GM12891 (cell line): ENCODE measurements around the gene MTCL1.

Experiments
- DNase-seq: peaks from one replicate; pipeline ENCODE4 v3.0.0; 2011; ENCODE audit warnings: low spot score; ENCODE audit not compliant: insufficient read length
- FAIRE-seq: peaks from 2 replicates; lab custom pipeline; 2011; peaks lifted over from hg19 to GRCh38; lab: Jason Lieb, UNC
- PAX5 ChIP-seq: IDR thresholded peaks from 2 replicates; pipeline ENCODE4 v1.6.1; 2011; ENCODE audit warnings: low read length, moderate library complexity, mild to moderate bottlenecking; ENCODE audit not compliant: insufficient read depth, severe bottlenecking
- POLR2A ChIP-seq: IDR thresholded peaks from 2 replicates; pipeline ENCODE4 v1.6.1; 2011; ENCODE audit warnings: low read depth, low read length, control low read depth
- POLR2AphosphoS5 ChIP-seq: IDR thresholded peaks from 2 replicates; pipeline ENCODE4 v1.6.1; 2011; ENCODE audit warnings: low read depth, low read length, control low read depth
- POU2F2 ChIP-seq: IDR thresholded peaks from 2 replicates; pipeline ENCODE4 v1.6.1; 2011; ENCODE audit warnings: low read depth, mild to moderate bottlenecking, control low read depth, low read length, moderate library complexity
- SPI1 ChIP-seq: IDR thresholded peaks from 2 replicates; pipeline ENCODE4 v1.6.1; 2011; ENCODE audit warnings: low read depth, low read length, control low read depth
- TAF1 ChIP-seq: IDR thresholded peaks from 2 replicates; pipeline ENCODE4 v1.6.1; 2011; ENCODE audit warnings: low read depth, low read length, control low read depth

The MTCL1 gene

DNA sequence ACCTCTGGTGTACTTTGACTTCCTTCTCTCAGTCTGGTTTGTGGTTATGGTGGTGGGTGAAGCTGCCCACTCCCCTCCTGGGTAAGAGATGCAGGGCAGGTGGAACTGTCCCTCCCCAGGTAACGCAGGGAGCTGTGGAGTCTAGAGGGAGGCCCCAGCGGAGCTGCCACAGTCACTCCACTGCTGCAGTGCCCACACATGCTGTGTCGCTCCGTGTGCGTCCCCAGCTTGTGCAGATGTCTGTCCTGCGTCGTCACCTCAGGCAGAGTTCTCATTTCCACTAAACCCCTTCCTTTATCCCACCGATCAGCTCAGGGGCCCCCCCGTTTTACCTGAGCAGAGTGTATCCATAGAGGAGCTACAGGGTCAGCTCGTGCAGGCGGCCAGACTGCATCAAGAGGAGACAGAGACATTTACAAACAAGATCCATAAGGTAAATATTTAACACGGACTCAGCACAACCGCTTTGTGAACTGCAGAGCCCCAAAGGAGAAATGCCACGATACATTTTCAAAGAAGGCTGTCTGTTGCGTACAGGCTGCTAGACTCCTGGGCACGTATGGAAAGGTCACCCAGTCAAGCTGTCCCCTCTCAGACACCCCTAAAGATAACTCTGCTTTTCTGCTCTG lies 87.4 kb downstream of the MTCL1 start:
- DNase-seq (no peak), FAIRE-seq (no peak)
- TF ChIP-seq POU2F2 (no peak), POLR2A (no peak), POLR2AphosphoS5 (no peak), PAX5 (no peak), SPI1 (no peak), TAF1 (no peak)

DNA sequence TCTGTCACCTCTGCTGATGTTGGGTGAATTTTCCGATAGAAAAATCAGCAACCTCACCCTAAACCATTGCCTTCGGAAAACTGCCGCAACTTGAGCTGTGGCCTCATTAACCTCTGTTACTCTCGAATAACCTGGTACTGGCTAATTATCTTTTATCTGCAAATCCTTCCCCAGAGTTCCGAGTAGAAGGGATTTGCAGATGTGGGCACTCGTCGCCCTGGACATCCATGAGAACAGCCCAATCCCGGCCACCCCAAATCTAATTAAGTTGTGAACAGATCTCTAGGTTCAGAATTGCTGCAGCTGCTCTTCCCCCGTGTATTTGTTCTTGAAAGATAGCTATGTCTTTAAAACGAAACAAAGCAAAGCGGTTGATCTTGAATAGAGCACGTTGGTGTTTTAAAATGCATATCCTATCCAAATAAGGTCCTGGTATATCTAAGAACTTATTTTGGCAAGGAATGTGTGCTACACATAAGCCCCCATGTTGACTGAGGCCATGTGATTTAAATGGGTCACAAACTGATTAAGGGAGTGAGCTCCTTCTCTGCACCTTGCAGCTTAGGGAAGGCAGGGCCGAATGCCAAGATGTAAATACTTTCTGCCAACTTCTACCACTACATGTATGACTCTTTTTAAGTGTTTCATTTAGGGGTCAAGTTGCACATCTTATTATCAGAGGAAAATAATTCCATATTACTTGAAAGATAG lies 88.2 kb downstream of the MTCL1 start:
- FAIRE-seq = no peak
- no peak for DNase-seq
- TF ChIP-seq PAX5 (no peak), SPI1 (no peak), POU2F2 (no peak), POLR2A (no peak), TAF1 (no peak), POLR2AphosphoS5 (no peak)

DNA sequence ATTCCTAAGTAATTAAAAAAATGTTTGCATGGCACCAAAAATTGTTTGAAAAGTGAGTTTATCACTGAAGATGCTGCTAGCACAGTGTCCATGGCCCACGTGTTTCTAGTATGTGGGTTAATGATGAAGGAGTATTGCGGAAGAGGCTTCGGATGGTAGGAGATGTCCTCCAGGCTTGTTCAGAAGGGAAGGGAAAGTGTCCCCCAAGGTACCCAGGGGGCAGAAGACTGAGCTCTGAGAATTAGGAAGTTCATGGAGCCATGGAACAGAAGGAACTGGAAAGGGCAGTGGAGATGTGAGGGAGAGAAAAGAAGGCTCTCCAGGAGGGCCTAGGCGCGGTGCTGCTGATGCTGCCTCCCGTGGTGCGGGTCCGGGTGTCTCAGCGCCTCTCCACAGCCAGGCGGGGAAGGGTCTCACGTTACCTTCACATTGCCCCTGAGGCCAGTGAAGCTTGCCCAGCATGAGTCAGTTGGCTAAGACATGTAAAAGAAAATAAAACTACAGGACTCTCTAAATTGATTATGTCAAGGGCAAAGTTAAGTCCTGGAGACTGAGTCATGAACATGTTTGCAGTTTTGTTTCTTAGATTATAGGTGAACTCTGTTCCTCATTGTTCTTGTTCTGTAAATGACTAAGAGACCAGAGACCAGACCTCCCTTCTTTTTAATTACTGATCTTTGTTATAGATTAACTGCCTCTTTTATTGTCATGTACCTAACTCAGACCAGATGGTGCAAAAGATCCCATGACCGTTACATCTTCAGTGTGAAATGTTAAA lies 89.0 kb downstream of the MTCL1 start:
- no peak for FAIRE-seq
- DNase-seq = no peak
- no peak for TF ChIP-seq PAX5
- no peak for TF ChIP-seq POU2F2
- no peak for TF ChIP-seq SPI1
- TF ChIP-seq TAF1 = no peak
- no peak for TF ChIP-seq POLR2AphosphoS5
- TF ChIP-seq POLR2A = no peak

DNA sequence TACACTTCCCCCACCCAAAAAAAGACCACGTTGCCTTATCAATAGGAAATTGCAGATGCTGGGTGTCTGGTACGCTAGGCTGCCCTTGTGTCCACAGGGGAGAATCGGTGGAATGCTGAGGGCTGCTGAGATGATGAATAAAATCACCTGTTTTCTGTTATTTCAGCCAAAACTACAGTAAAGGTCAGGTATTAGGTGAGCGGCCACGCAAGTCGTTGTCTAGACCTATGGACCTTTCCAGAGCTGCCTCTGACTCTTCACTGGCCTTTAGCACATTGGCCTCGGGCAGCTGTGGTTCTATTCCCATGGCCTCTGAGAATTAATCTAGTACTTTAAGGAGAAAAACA lies 89.6 kb downstream of the MTCL1 start:
- FAIRE-seq (no peak), DNase-seq (no peak)
- no peak for TF ChIP-seq SPI1
- TF ChIP-seq POLR2A = no peak
- TF ChIP-seq POU2F2 = no peak
- TF ChIP-seq TAF1 = no peak
- no peak for TF ChIP-seq PAX5
- no peak for TF ChIP-seq POLR2AphosphoS5

DNA sequence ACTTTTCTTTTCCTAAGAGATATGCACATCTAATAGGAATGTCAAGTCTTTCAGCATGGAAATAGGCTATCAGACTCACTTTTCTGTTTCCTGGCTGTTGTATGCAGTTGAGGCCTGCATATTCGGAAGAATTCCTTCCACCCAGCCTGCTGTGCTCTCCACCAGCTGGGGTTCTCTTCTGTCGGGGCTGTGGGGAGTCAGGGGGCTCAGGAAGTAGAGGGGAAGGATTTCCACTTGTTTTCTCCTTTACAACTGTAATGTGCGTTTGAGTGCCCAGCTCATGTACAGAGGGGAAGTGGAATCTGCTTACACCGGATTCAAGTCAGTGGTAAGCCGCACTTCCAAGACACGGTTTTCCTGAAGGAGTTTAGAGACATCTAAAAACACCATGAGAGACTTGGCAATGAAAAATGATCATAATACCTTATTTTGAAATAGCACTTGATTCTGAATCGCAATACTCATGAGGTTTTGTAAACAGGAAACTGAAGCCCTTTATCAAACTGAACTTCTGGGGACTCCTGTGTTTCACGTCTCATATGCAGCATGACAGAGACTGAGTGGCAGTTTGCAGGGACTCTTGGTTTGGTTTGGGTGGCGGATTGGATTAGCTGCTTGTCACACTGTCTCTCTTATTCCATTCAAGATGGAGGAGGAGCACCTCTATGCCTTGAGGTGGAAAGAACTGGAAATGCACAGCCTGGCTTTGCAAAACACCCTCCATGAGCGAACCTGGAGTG lies 90.4 kb downstream of the MTCL1 start:
- no peak for DNase-seq
- no peak for TF ChIP-seq PAX5
- TF ChIP-seq TAF1 = no peak
- no peak for TF ChIP-seq POLR2AphosphoS5
- TF ChIP-seq POU2F2 = no peak
- no peak for TF ChIP-seq POLR2A
- no peak for TF ChIP-seq SPI1
- FAIRE-seq = no peak

DNA sequence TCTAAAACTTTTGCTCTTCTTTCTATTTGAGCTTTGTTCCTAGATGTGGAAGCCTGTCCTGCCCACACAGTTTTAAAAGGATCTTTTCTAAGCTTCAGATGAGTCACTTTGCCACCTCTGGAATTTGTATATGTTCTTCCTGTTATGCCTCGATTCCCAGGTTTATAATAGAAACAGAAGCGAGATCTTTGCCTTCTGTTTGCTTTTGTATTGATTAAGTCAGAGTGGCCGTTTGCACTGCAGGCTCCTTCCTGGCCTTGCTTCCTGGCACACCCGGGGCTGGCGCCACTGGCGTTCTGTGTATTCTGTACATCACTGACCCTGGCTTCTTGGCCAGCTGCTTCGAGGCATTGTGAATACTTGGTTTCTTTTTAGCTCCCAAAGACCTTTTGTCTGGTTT lies 91.8 kb downstream of the MTCL1 start:
- DNase-seq (no peak), FAIRE-seq (no peak)
- TF ChIP-seq POU2F2 = no peak
- no peak for TF ChIP-seq TAF1
- no peak for TF ChIP-seq PAX5
- no peak for TF ChIP-seq POLR2AphosphoS5
- TF ChIP-seq POLR2A = no peak
- TF ChIP-seq SPI1 = no peak

DNA sequence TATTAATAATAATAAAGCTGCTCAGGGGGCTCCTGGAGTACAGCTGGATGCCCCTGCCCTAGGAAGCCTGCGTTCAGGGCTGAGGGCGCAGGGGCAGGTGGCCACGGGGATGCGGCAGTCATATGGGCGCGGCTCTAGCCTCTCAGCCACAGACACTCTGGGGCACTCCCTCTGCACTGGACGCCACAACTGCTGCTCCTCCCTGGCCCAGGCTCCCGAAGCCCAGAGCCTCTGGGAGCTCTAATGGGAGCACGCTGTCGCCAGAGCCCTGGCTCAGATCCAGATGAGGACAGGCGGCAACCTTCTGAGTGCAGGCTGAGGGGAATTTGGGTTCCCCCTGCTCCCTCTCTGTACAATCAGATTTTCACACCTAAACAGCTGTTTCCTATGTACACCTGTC lies 93.6 kb downstream of the MTCL1 start:
- no peak for DNase-seq
- TF ChIP-seq PAX5 (no peak), SPI1 (no peak)
- FAIRE-seq = no peak

DNA sequence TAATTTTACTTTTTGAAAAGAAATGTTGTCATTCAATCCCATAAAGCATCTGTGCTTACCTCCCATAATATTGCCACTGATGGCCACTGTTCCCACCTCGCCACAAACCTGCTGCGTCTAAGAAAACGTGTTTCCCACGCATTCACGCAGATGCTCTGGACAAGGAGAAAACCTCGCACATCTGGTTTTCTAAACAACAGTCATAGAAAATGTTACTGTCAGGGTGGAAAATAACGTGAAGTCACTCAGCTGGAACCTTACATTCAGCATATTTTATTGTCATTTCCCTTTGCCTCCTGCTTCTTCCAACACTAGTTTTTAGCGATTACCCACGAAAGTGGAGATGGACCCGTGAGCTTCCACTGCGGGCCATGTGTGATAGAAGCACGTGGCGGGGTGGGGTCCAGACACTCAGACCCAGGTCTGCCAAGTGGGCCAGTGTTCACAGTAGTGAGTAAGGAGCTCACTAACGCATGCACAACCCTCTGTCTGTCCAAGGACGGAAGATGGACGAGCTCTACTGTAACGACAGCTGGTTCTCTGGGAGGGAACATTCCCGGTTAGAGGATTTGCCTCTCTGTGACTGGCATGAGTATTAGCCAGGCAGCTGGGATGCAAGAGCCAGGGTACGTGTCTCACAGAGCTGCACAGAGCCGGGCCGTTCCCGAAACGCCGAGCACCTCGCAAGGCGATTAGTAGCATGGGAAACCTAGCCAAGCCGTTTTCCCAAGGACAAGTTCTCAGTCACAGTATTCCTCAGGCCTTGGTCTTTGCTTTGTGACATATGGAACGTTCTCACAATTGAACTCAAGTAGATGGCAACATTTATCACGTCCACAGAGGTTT lies 94.5 kb downstream of the MTCL1 start:
- FAIRE-seq = no peak
- DNase-seq = no peak
- TF ChIP-seq POLR2A = no peak
- TF ChIP-seq POU2F2 = no peak
- TF ChIP-seq PAX5 = no peak
- no peak for TF ChIP-seq POLR2AphosphoS5
- no peak for TF ChIP-seq TAF1
- no peak for TF ChIP-seq SPI1

DNA sequence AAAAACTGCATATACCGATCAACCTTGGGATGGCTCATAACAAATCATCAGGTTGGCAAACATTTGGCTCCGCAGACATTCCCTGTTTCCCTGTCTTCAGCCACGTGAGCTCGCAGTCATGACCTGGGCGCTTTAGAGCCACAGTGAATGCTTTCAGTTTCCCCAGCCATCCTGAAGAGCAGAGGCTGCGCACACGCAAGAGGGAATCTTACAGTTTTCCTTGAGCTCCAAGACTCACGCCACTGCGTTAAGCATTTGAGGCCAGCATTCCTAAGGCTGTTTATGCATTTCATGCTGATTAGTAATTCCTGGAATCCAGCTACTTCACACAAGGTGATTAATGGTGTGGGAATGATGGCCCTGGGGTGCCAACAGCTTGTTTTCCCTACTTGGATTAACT lies 95.1 kb downstream of the MTCL1 start:
- DNase-seq (no peak), FAIRE-seq (no peak)
- TF ChIP-seq SPI1 (no peak), PAX5 (no peak), TAF1 (no peak), POLR2A (no peak), POU2F2 (no peak), POLR2AphosphoS5 (no peak)
